ENCODE results near the gene CD22.
"Not testable (repeated sequence)": the region's sequence is repeated elsewhere in the genome, so short reads cannot be mapped to it uniquely, and the experiment has no call there.

Gene CD22

GRCh38 chr19:35352448-35353304 is 23.7 kb downstream of the CD22 start:
- peak; percentile 75 to 85 for DNase-seq (ENCODE audit: low read depth in 1 of 2, low spot score in 1 of 2)
- in situ Hi-C loops (cut with HindIII; ENCODE audit: low pct_unique_long_range_greater_than_20kb, low sequenced_read_pairs), result no loop called here
- TF ChIP-seq JUND (IDR thresholded peaks at IDR 0.05; ENCODE audit: low read depth), result no peak

- DNase-seq (ENCODE audit: low read depth in 1 of 2, low spot score in 1 of 2), result no peak
- in situ Hi-C loops (cut with HindIII; ENCODE audit: low pct_unique_long_range_greater_than_20kb, low sequenced_read_pairs), result no loop called here
- no peak for TF ChIP-seq JUND (IDR thresholded peaks at IDR 0.05; ENCODE audit: low read depth)
Measured at GRCh38 chr19:35353635-35354034, 24.6 kb downstream of the CD22 start.

- in situ Hi-C loops (cut with HindIII; ENCODE audit: low pct_unique_long_range_greater_than_20kb, low sequenced_read_pairs), result no loop called here
- DNase-seq (ENCODE audit: low read depth in 1 of 2, low spot score in 1 of 2), result no peak
- no peak for TF ChIP-seq JUND (IDR thresholded peaks at IDR 0.05; ENCODE audit: low read depth)
Measured at GRCh38 chr19:35354898-35355297, 25.9 kb downstream of the CD22 start.

DNA sequence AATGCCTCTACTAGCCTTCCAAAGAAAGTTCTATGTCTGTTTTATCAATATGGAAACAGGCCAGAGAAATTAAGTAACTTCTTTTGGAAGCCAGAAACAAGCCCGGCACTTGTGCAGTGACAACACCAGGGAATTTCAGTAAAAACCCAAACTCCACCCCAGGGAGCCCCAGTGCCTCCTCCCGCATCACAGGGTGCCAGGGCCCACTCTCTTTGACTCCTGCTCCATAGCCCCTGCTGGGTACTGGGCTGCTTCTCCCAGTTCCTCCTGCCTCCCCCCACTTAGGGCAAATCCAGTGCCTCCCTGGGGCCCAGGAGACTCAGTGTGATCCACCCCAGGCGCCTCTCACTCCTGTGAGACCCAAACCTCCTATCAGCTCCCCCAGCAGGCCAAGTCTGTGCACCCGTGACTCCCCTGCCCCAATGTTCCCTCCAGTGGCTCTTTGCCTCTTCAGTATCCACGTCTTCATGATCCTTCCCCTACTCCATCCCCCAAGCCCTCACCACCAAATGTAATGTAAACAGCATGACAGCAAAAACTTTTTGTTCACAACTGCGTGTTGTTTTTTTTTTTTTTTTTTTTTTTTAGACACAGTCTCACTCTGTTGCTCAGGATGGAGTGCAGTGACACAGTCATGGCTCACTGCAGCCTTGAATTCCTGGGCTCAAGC is 26.9 kb downstream of the CD22 start:
- no peak for DNase-seq (ENCODE audit: low read depth in 1 of 2, low spot score in 1 of 2)
- in situ Hi-C loops (cut with HindIII; ENCODE audit: low pct_unique_long_range_greater_than_20kb, low sequenced_read_pairs), result no loop called here
- TF ChIP-seq JUND (IDR thresholded peaks at IDR 0.05; ENCODE audit: low read depth), result no peak

GRCh38 chr19:35357867-35358573 is 29.0 kb downstream of the CD22 start, which contains the start of gene FFAR3:
TSS of gene FFAR3 (plus strand) at chr19:35358460. CDS start at chr19:35358891, 431 bp downstream.
- in situ Hi-C loops (cut with HindIII; ENCODE audit: low pct_unique_long_range_greater_than_20kb, low sequenced_read_pairs), result no loop called here
- TF ChIP-seq JUND (IDR thresholded peaks at IDR 0.05; ENCODE audit: low read depth), result no peak
- DNase-seq (ENCODE audit: low read depth in 1 of 2, low spot score in 1 of 2), result no peak

DNA sequence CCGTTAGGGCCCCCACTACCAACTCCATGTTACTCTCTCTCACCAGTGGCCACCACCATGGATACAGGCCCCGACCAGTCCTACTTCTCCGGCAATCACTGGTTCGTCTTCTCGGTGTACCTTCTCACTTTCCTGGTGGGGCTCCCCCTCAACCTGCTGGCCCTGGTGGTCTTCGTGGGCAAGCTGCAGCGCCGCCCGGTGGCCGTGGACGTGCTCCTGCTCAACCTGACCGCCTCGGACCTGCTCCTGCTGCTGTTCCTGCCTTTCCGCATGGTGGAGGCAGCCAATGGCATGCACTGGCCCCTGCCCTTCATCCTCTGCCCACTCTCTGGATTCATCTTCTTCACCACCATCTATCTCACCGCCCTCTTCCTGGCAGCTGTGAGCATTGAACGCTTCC is 29.8 kb downstream of the CD22 start:
- DNase-seq (ENCODE audit: low read depth in 1 of 2, low spot score in 1 of 2); in situ Hi-C loops (cut with HindIII; ENCODE audit: low pct_unique_long_range_greater_than_20kb, low sequenced_read_pairs): not testable (repeated sequence)

DNA sequence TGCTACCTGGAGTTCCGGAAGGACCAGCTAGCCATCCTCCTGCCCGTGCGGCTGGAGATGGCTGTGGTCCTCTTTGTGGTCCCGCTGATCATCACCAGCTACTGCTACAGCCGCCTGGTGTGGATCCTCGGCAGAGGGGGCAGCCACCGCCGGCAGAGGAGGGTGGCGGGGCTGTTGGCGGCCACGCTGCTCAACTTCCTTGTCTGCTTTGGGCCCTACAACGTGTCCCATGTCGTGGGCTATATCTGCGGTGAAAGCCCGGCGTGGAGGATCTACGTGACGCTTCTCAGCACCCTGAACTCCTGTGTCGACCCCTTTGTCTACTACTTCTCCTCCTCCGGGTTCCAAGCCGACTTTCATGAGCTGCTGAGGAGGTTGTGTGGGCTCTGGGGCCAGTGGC is 30.4 kb downstream of the CD22 start:
- in situ Hi-C loops (cut with HindIII; ENCODE audit: low pct_unique_long_range_greater_than_20kb, low sequenced_read_pairs); DNase-seq (ENCODE audit: low read depth in 1 of 2, low spot score in 1 of 2): not testable (repeated sequence)

GRCh38 chr19:35360081-35360480 is 31.1 kb downstream of the CD22 start:
- in situ Hi-C loops (cut with HindIII; ENCODE audit: low pct_unique_long_range_greater_than_20kb, low sequenced_read_pairs); DNase-seq (ENCODE audit: low read depth in 1 of 2, low spot score in 1 of 2): not testable (repeated sequence)

DNA sequence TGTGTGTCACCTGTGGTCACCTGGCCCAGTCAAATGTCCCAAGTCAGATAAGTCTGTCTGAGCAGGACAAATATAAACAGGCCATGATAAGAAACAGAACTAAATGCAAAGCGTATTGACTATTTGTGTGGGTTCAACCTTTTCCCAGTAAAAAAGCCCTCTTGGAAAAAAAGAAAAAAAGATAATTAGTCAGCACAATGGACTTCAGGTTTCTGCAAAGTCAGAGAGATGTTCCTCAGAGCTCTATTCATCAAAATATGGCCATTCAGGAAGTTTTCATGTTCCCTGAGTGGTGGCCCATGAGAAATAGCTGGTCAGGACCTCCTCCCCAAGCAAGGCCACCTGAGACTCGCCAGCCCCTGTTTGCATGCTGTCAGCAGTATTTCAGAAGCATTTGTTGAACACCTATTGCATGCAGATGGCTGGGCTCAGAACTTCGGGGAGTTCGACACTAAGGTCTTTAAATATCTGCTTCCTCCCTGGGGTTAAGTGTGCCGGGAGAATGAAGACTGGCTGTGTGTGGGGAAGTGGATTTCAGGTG is 32.0 kb downstream of the CD22 start:
- no peak for TF ChIP-seq JUND (IDR thresholded peaks at IDR 0.05; ENCODE audit: low read depth)
- in situ Hi-C loops (cut with HindIII; ENCODE audit: low pct_unique_long_range_greater_than_20kb, low sequenced_read_pairs), result no loop called here

DNA sequence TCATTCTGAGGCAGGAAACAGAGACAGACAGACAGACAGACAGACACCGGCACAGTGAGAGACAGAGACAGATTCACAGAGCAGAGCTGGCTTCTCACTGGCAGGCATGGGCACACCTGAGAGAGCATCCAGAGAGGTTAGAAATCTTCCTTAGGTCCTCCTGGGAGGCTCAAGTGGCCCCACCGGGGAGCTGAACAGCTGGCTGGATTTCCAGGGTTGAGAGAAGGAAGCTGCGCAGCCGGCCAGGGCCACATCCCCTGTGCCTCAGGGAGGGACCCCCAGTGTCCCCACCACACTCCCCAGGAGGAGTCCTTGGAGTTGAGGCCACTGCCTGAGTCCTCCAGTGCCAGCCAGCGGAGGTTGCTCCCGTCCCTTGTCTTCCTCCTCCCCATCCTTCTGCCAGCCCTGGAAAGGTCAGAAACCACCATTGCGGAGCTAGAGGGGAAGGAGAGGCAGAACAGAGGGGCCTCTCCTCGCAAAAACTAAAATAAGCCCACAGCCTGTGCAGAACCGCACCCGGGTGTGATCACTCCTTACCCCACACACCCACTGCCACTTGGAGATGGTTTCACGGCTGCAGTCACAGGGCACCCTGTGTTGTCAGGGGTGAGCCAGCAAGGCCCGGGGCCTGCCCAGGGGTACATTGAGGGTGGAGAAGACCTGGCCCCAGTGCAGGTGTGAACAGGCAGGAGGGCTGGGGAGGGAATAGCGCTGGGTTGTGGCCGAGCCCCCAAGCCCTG is 33.4 kb downstream of the CD22 start:
- no peak for TF ChIP-seq JUND (IDR thresholded peaks at IDR 0.05; ENCODE audit: low read depth)
- no peak for DNase-seq (ENCODE audit: low read depth in 1 of 2, low spot score in 1 of 2)
- in situ Hi-C loops (cut with HindIII; ENCODE audit: low pct_unique_long_range_greater_than_20kb, low sequenced_read_pairs), result no loop called here

More for the DNA sequence above, 32.0 kb downstream of the CD22 start:
- DNase-seq (ENCODE audit: low read depth in 1 of 2, low spot score in 1 of 2), result no peak

- TF ChIP-seq JUND (IDR thresholded peaks at IDR 0.05; ENCODE audit: low read depth), result no peak
- in situ Hi-C loops (cut with HindIII; ENCODE audit: low pct_unique_long_range_greater_than_20kb, low sequenced_read_pairs), result no loop called here
- no peak for DNase-seq (ENCODE audit: low read depth in 1 of 2, low spot score in 1 of 2)
Measured at GRCh38 chr19:35363001-35363590, 34.1 kb downstream of the CD22 start.
